DOHH2 (cell line): ENCODE measurements around the gene TMEM184A.

Source experiments
- EZH2phosphoT487 ChIP-seq: fragments of 200-600 bp; sonication (generic); IDR thresholded peaks from 2 replicates; pipeline ENCODE4 v1.6.1; 2017; ENCODE audit warnings: borderline replicate concordance, mild to moderate bottlenecking, antibody characterized with exemption, low read length, moderate library complexity, mixed read lengths
- TF ChIP-seq, protein P1 (sequence below): fragments of 200-600 bp; sonication (generic); IDR thresholded peaks from one replicate; pipeline ENCODE4 v1.5.1; 2014; ENCODE audit warnings: antibody characterized with exemption, mild to moderate bottlenecking, low read depth, low read length; ENCODE audit not compliant: poor library complexity, severe bottlenecking

DNA sequence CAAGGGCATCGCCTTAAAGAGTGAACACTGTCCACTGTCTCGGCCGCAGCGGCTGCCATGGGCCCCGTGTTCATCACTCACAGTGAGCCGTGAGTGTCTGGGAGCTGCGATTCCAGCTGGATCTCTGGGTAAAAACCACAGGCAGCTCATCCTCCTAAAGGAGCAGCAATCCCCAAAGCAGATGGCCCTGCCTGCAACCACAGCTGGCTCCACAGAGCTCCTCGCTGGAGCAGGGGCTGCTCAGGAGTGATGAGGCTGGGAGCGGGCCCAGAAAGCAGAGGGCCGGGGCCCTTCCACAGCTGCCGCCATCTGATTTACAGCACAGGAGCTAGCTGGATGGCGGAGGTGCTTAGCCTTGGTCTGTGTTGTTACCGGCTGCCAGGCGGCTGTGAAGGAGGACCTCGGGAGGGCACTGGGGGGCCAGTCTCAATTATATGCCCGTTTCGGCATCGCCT, 6.6 kb upstream of the TMEM184A start:
- TF ChIP-seq EZH2phosphoT487 = no peak
- TF ChIP-seq, protein P1, sequence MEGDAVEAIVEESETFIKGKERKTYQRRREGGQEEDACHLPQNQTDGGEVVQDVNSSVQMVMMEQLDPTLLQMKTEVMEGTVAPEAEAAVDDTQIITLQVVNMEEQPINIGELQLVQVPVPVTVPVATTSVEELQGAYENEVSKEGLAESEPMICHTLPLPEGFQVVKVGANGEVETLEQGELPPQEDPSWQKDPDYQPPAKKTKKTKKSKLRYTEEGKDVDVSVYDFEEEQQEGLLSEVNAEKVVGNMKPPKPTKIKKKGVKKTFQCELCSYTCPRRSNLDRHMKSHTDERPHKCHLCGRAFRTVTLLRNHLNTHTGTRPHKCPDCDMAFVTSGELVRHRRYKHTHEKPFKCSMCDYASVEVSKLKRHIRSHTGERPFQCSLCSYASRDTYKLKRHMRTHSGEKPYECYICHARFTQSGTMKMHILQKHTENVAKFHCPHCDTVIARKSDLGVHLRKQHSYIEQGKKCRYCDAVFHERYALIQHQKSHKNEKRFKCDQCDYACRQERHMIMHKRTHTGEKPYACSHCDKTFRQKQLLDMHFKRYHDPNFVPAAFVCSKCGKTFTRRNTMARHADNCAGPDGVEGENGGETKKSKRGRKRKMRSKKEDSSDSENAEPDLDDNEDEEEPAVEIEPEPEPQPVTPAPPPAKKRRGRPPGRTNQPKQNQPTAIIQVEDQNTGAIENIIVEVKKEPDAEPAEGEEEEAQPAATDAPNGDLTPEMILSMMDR = no peak
